KMS-11 (cell line): Measurements from ENCODE around the gene SYT13.

Experiments
- H2AFZ ChIP-seq: fragments of 200-600 bp; sonication (generic); 2 replicates; pipeline ENCODE4 v1.6.1; 2016; ENCODE audit warnings: antibody characterized with exemption, mixed run types, low read depth
- H3K27ac ChIP-seq: fragments of 200-600 bp; sonication (generic); 2 replicates; pipeline ENCODE4 v1.6.1; 2016; ENCODE audit warnings: mild to moderate bottlenecking, mixed run types
- H3K27me3 ChIP-seq: fragments of 200-600 bp; sonication (generic); 2 replicates; pipeline ENCODE4 v1.6.1; 2017; ENCODE audit warnings: mild to moderate bottlenecking, low read depth, mixed run types, moderate library complexity; ENCODE audit not compliant: insufficient read depth
- H3K36me3 ChIP-seq: fragments of 200-600 bp; sonication (generic); 2 replicates; pipeline ENCODE4 v1.6.1; 2017; ENCODE audit warnings: mild to moderate bottlenecking, mixed run types; ENCODE audit not compliant: insufficient read depth
- H3K4me1 ChIP-seq: fragments of 200-600 bp; sonication (generic); 2 replicates; pipeline ENCODE4 v1.6.1; 2016; ENCODE audit warnings: mild to moderate bottlenecking, low read depth, mixed run types; ENCODE audit not compliant: poor library complexity, severe bottlenecking
- H3K4me2 ChIP-seq: fragments of 200-600 bp; sonication (generic); 2 replicates; pipeline ENCODE4 v1.7.0; 2016; ENCODE audit warnings: mild to moderate bottlenecking, mixed run types
- H3K4me3 ChIP-seq: fragments of 200-600 bp; sonication (generic); IDR thresholded peaks from 2 replicates; pipeline ENCODE4 v1.6.1; 2017; ENCODE audit warnings: low read depth, low read length, mixed read lengths; ENCODE audit not compliant: insufficient read depth
- H3K79me2 ChIP-seq: fragments of 200-600 bp; sonication (generic); 2 replicates; pipeline ENCODE4 v1.6.1; 2016; ENCODE audit warnings: low read depth, mixed run types; ENCODE audit not compliant: insufficient read depth
- H3K9ac ChIP-seq: fragments of 200-600 bp; sonication (generic); 2 replicates; pipeline ENCODE4 v1.6.1; 2016; ENCODE audit warnings: mild to moderate bottlenecking, mixed run types
- H4K20me1 ChIP-seq: fragments of 200-600 bp; sonication (generic); 2 replicates; pipeline ENCODE4 v1.6.1; 2016; ENCODE audit warnings: mild to moderate bottlenecking, mixed run types; ENCODE audit not compliant: insufficient read depth
- CTCF ChIP-seq: fragments of 200-600 bp; sonication (generic); conservative IDR thresholded peaks from 2 replicates; pipeline ENCODE4 v1.6.1; 2017; ENCODE audit warnings: low read depth, mild to moderate bottlenecking, antibody characterized with exemption, low read length, moderate library complexity, mixed read lengths

The SYT13 gene

DNA sequence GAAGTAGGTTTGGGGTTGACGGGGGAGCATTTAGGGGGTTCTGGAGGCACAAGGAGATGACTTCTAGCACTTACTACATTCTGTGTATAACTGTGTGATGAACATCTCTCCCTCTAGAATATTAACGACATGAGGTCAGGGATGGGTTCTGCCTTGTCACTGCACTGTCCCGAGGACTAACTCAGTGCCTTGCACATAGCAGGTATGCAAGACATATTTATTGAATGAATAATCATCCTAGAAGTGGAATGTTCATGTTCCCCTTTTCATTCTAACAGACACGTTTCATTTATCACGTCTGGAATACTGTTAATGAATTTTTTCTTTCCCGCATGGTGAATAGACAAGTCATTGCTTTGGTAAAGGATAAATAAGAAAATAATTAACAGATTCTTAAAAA lies 12.6 kb downstream of the SYT13 start:
- Histone ChIP-seq H2AFZ (no peak overlapping the region), H3K4me1 (no peaks in the 10 kb centered on the region), H3K27ac (no peak overlapping the region), H3K4me3 (no peak overlapping the region), H4K20me1 (no peaks in the 10 kb centered on the region), H3K79me2 (no peaks in the 10 kb centered on the region), H3K27me3 (no peaks in the 10 kb centered on the region), H3K9ac (no peak overlapping the region), H3K4me2 (no peak overlapping the region), H3K36me3 (no peaks in the 10 kb centered on the region)
- no peak for TF ChIP-seq CTCF

DNA sequence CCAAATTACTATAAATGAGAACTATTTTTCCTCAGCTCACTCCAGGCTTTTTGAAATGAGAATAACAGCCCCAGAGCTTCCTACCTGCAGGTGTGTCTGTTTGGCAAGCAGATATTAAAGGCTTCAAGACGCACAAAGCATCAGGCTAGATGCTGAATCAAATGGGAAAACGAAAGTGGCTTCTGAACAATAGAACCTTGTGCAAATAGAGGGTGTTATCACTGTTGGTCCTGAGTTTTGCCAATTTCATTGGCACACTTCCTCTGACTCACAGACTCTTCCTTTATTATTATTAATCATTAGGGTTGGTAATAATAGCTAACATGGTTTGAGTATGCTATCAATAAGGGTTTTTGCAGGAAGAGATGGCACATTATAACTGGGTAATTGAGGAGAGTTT lies 13.4 kb downstream of the SYT13 start:
- H3K4me1 ChIP-seq, result no peaks in the 10 kb centered on the region

GRCh38 chr11:45270946-45271716 lies 15.0 kb downstream of the SYT13 start:
- H2AFZ ChIP-seq, result no peak overlapping the region
- no peak for TF ChIP-seq CTCF
- H3K4me3 ChIP-seq, result no peak overlapping the region
- no peaks in the 10 kb centered on the region for H3K4me1 ChIP-seq
- no peak overlapping the region for H3K27ac ChIP-seq
- no peak overlapping the region for H3K4me2 ChIP-seq
- no peaks in the 10 kb centered on the region for H4K20me1 ChIP-seq
- H3K27me3 ChIP-seq, result no peaks in the 10 kb centered on the region
- no peak overlapping the region for H3K9ac ChIP-seq
- H3K36me3 ChIP-seq, result no peaks in the 10 kb centered on the region
- H3K79me2 ChIP-seq, result no peaks in the 10 kb centered on the region

More for the DNA sequence above, 13.4 kb downstream of the SYT13 start:
- H3K9ac ChIP-seq, result no peak overlapping the region
- H3K36me3 ChIP-seq, result no peaks in the 10 kb centered on the region
- H3K27ac ChIP-seq, result no peak overlapping the region
- no peaks in the 10 kb centered on the region for H4K20me1 ChIP-seq
- H3K79me2 ChIP-seq, result no peaks in the 10 kb centered on the region
- H3K4me3 ChIP-seq, result no peak overlapping the region
- H2AFZ ChIP-seq, result no peak overlapping the region
- TF ChIP-seq CTCF, result no peak
- H3K4me2 ChIP-seq, result no peak overlapping the region
- H3K27me3 ChIP-seq, result no peaks in the 10 kb centered on the region

DNA sequence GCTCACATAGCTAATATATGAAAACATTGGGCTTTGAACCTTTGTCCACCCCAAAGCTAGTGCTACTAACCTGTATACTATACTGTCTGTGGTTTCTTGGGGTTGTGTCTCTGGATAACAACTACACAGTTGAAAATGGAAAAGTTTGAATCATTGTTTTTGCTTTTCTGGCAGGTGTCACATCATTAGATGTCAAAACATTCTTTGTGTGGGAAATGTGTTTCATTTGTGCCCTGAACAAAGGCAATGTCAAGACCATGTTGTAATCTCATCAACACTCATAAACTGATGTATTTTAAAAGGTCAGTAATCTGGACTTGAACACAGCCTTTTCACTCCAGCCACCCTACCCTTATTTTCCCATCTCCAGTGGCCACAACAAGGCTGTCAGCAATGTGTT lies 16.5 kb downstream of the SYT13 start:
- no peak for TF ChIP-seq CTCF
- H3K36me3 ChIP-seq, result no peaks in the 10 kb centered on the region
- H4K20me1 ChIP-seq, result no peaks in the 10 kb centered on the region
- H3K4me2 ChIP-seq, result no peak overlapping the region
- no peaks in the 10 kb centered on the region for H3K4me1 ChIP-seq
- H3K27me3 ChIP-seq, result no peaks in the 10 kb centered on the region
- H3K9ac ChIP-seq, result no peak overlapping the region
- H3K4me3 ChIP-seq, result no peak overlapping the region
- no peaks in the 10 kb centered on the region for H3K79me2 ChIP-seq
- no peak overlapping the region for H3K27ac ChIP-seq
- no peak overlapping the region for H2AFZ ChIP-seq
